HepG2 (cell line): ENCODE data around the gene CCDC74A. TPM values are rescaled to one million over a fixed set of nuclear protein-coding genes. Genes with fewer than 3 reads are reported as not detected.
A peak's percentile ranks its signal among the peaks of the same experiment; 100 is the strongest.
"Not testable (repeated sequence)": the region's sequence is repeated elsewhere in the genome, so short reads cannot be mapped to it uniquely, and the experiment has no call there.

Experiments
- ATAC-seq: fragments of 200-7000 bp; cut with Tn5 transposase; 3 replicates; pipeline ENCODE4 v1.9.1; 2020; ENCODE audit warnings: mild to moderate bottlenecking, moderate library complexity
- BruUV-seq: library from RNA; stranded (reverse); fragments of 400-500 nt; replicated peaks from 2 replicates; lab custom pipeline; 2021; lab: Mats Ljungman, UMichigan
- CTCF ChIA-PET: fragments of 300-600 bp; formaldehyde crosslinking; extraction: SDS; loops from one replicate; lab custom pipeline; 2021; ENCODE audit warnings: low total read pairs, inconsistent platforms, low intra/inter-chr PET ratio; lab: Yijun Ruan, JAX
- POLR2A ChIA-PET: fragments of 350-600 bp; sonication (Branson Sonifier 250); formaldehyde crosslinking; loops from one replicate; lab custom pipeline; 2020; ENCODE audit warnings: antibody characterized with exemption, inconsistent platforms; lab: Yijun Ruan, JAX
- DNase-seq: peaks from one replicate; pipeline ENCODE4 v3.0.0-alpha.2; 2015; ENCODE audit warnings: low spot score
- FAIRE-seq: peaks from 3 replicates; lab custom pipeline; 2011; peaks lifted over from hg19 to GRCh38; lab: Jason Lieb, UNC
- H2AFZ ChIP-seq: one replicate; pipeline ENCODE4 v1.6.1; 2011; ENCODE audit warnings: low read length, inconsistent platforms
- H3K27ac ChIP-seq: fragments of 300-600 bp; 3 replicates; pipeline ENCODE4 v1.8.0; 2011; ENCODE audit warnings: mixed run types, mild to moderate bottlenecking, mixed read lengths, low read length, inconsistent platforms; ENCODE audit not compliant: insufficient read depth; ENCODE audit errors: extremely low read length
- H3K27me3 ChIP-seq, 2 experiments: fragments of 200-600 bp in 1 of 2; 2 replicates in 1 of 2; 3 replicates in 1 of 2; pipeline versions ENCODE4 v1.6.0 to v1.8.0; 2011; ENCODE audit warnings: low read length in 2 of 2, mild to moderate bottlenecking in 2 of 2, moderate library complexity in 2 of 2, inconsistent platforms in 1 of 2; ENCODE audit not compliant: insufficient read depth in 2 of 2, control insufficient read depth in 1 of 2
- H3K36me3 ChIP-seq, 2 experiments: fragments of 200-600 bp in 1 of 2; replicated peaks in 1 of 2; 2 replicates in 1 of 2; 3 replicates in 1 of 2; pipeline versions ENCODE4 v1.5.1 to v1.8.0; 2011; ENCODE audit warnings: low read length in 2 of 2, inconsistent platforms in 1 of 2; ENCODE audit not compliant: insufficient read depth in 2 of 2, control insufficient read depth in 1 of 2
- H3K4me1 ChIP-seq: 2 replicates; pipeline ENCODE4 v1.5.1; 2012; ENCODE audit warnings: low read length, inconsistent platforms; ENCODE audit not compliant: insufficient read depth
- H3K4me2 ChIP-seq: 2 replicates; pipeline ENCODE4 v1.6.0; 2011; ENCODE audit warnings: low read depth, low read length, inconsistent platforms
- H3K4me3 ChIP-seq, 3 experiments: fragments of 200-600 bp in 1 of 3; sonication (generic), shearing (Covaris generic) in 1 of 3; replicated peaks in 1 of 3; 2 replicates each; pipeline ENCODE4 v1.5.1; 2011 to 2016; ENCODE audit warnings: low read length in 3 of 3, inconsistent platforms in 2 of 3, low read depth in 2 of 3, mild to moderate bottlenecking in 2 of 3, control low read depth in 1 of 3, mixed read lengths in 1 of 3; ENCODE audit not compliant: insufficient read depth in 1 of 3
- H3K79me2 ChIP-seq: one replicate; pipeline ENCODE4 v1.6.1; 2011; ENCODE audit warnings: low read length, inconsistent platforms; ENCODE audit not compliant: insufficient read depth
- H3K9ac ChIP-seq: 2 replicates; pipeline ENCODE4 v1.6.0; 2011; ENCODE audit warnings: mild to moderate bottlenecking, low read depth, low read length, inconsistent platforms; ENCODE audit not compliant: insufficient read depth
- H3K9me3 ChIP-seq: 2 replicates; pipeline ENCODE4 v1.5.1; 2012; ENCODE audit warnings: mild to moderate bottlenecking, low read length
- H4K20me1 ChIP-seq: 2 replicates; pipeline ENCODE4 v1.6.0; 2011; ENCODE audit warnings: inconsistent platforms, mild to moderate bottlenecking, low read length, moderate library complexity; ENCODE audit not compliant: insufficient read depth
- CTCF ChIP-seq: sonication (generic); formaldehyde crosslinking; IDR thresholded peaks from 2 replicates; pipeline ENCODE4 v1.5.0; 2020; ENCODE audit warnings: mild to moderate bottlenecking, missing genetic modification reagents, moderate library complexity
- STAG1 ChIP-seq: sonication (generic); formaldehyde crosslinking; IDR thresholded peaks from 2 replicates; pipeline ENCODE4 v1.4.0; 2020; ENCODE audit warnings: missing genetic modification reagents
- WGBS: methylation state at CpG from one replicate; pipeline ENCODE4 v1.1.6; 2017; ENCODE audit warnings: low lambda C conversion rate; 5-methylcytosine and 5-hydroxymethylcytosine counted together
- in situ Hi-C: cut with HindIII; loops from 2 replicates; pipeline ENCODE4 v1.10.0; 2017; ENCODE audit warnings: low pct_unique_long_range_greater_than_20kb; ENCODE audit not compliant: extremely low pct_ligation_motif_present
- intact Hi-C: fragments of 100-400 bp; cut with micrococcal nuclease; formaldehyde crosslinking; loops from one replicate; pipeline ENCODE4 v1.10.0; 2022; ENCODE audit not compliant: unreplicated experiment
- polyA plus RNA-seq, 8 experiments: library from polyadenylated mRNA; depleted of rRNA in 3 of 8; stranded (reverse) in 7 of 8; unstranded in 1 of 8; fragments of >200 nt; fragmentation: Illumina TruSeq in 4 of 8; extraction: Trizol in 4 of 8; gene quantifications; 2 replicates each; pipeline versions ENCODE4 v1.2.1 to v1.2.3, GENCODE V29; 2011 to 2016; ENCODE audit warnings: low read depth in 4 of 8, missing spikeins in 1 of 8, mixed read lengths in 1 of 8; ENCODE audit not compliant: insufficient read depth in 1 of 8
- total RNA-seq, 5 experiments: library from RNA; depleted of rRNA; stranded (reverse); fragments of >200 nt; fragmentation: Illumina TruSeq; extraction: Trizol; gene quantifications; 2 replicates each; pipeline ENCODE4 v1.2.3, GENCODE V29; 2016; ENCODE audit warnings: low read depth in 1 of 5

The CCDC74A gene
- total and polyA plus RNA-seq, 2 of the 13 experiments (the other 11 are each of a cell fraction or from before 2014, with no cell fraction given), result 0.15 to 0.17 TPM

GRCh38 chr2:131530626-131531344, 3.1 kb downstream of the CCDC74A start:
- in situ Hi-C loops, H3K36me3 ChIP-seq, BruUV-seq, H2AFZ ChIP-seq, CTCF ChIA-PET, H3K9ac ChIP-seq, DNase-seq, H3K9me3 ChIP-seq, FAIRE-seq, H4K20me1 ChIP-seq, POLR2A ChIA-PET, H3K27ac ChIP-seq, intact Hi-C loops, H3K4me3 ChIP-seq, H3K79me2 ChIP-seq, H3K4me2 ChIP-seq: not testable (repeated sequence)
- whole genome bisulfite sequencing, result 38% methylated on average over 8 of the region's 22 CpGs
- Histone ChIP-seq H3K4me1 (peaks cover 14% of the 10 kb centered on the region; the same call in 1 of the 2 replicates), H3K27me3 (peaks cover 0 to 12% of the 10 kb centered on the region in 2 experiments; a peak in 3 of 5 replicates)
- peak; percentile 27 for ATAC-seq
- TF ChIP-seq STAG1 (CRISPR knock-in tag) (peak; percentile 29; the same call in 1 of the 2 replicates), CTCF (peak; percentile 49)

GRCh38 chr2:131531547-131532185, 4.0 kb downstream of the CCDC74A start:
- DNase-seq, H3K9ac ChIP-seq, H4K20me1 ChIP-seq, H3K36me3 ChIP-seq, ATAC-seq, FAIRE-seq, H3K9me3 ChIP-seq, CTCF ChIA-PET, H3K4me2 ChIP-seq, H3K4me3 ChIP-seq, H3K79me2 ChIP-seq, POLR2A ChIA-PET, in situ Hi-C loops, H3K27ac ChIP-seq, BruUV-seq, intact Hi-C loops, H2AFZ ChIP-seq: not testable (repeated sequence)
- Histone ChIP-seq H3K27me3 (peaks cover 0 to 12% of the 10 kb centered on the region in 2 experiments; a peak in 3 of 5 replicates), H3K4me1 (peaks cover 14% of the 10 kb centered on the region; the same call in 1 of the 2 replicates)
- 45% methylated on average over 6 of the region's 11 CpGs for WGBS

- H3K4me3 ChIP-seq, H4K20me1 ChIP-seq, POLR2A ChIA-PET, H2AFZ ChIP-seq, H3K9ac ChIP-seq, CTCF ChIA-PET, DNase-seq, H3K4me1 ChIP-seq, intact Hi-C loops, in situ Hi-C loops, H3K27ac ChIP-seq, H3K9me3 ChIP-seq, H3K79me2 ChIP-seq, H3K4me2 ChIP-seq, BruUV-seq, H3K36me3 ChIP-seq, ATAC-seq: not testable (repeated sequence)
- H3K27me3 ChIP-seq, result peaks cover 0 to 12% of the 10 kb centered on the region in 2 experiments; a peak in 3 of 5 replicates
- peak; percentile 44 for FAIRE-seq
- 45% methylated on average over 17 of the region's 23 CpGs for WGBS
Measured at GRCh38 chr2:131532723-131533608, 5.3 kb downstream of the CCDC74A start.
